Measurements from ENCODE around the gene PERCC1. TPM values are rescaled to one million over a fixed set of nuclear protein-coding genes. Genes with fewer than 3 reads are reported as not detected.

The PERCC1 gene
- total RNA-seq, 1 donor from 2014 or later = not detected

DNA sequence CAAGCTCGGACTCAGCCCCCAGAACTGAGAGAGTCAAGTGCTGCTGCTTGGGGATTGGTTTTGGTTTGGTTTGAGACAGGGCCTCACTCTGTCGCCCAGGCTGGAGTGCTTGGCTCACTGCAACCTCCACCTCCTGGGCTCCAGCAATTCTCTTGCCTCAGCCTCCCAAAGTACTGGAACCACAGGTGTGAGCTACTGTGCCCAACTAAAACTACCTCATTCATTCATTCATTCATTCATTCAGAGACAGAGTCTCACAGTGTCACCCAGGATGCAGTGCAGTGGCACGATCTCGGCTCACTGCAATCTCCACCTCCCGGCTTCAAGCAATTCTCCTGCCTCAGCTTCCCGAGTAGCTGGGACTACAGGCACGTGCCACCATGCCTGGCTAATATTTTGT, 41.1 kb upstream of the PERCC1 start:
- no peaks in the 10 kb centered on the region for H3K4me1 Mint-ChIP-seq (ENCODE audit: unreplicated experiment)
- no peak overlapping the region for H3K4me3 Mint-ChIP-seq (ENCODE audit: unreplicated experiment)
- peaks cover 18% of the 10 kb centered on the region for H3K36me3 Mint-ChIP-seq (ENCODE audit: unreplicated experiment)
- H3K27me3 Mint-ChIP-seq (ENCODE audit: unreplicated experiment) = no peaks in the 10 kb centered on the region
- no peak for DNase-seq (ENCODE audit: extremely low spot score, unreplicated experiment)
- H3K9me3 Mint-ChIP-seq (ENCODE audit: unreplicated experiment) = no peaks in the 10 kb centered on the region
- no peak overlapping the region for H3K27ac Mint-ChIP-seq (ENCODE audit: unreplicated experiment)
- TF ChIP-seq, protein P1, sequence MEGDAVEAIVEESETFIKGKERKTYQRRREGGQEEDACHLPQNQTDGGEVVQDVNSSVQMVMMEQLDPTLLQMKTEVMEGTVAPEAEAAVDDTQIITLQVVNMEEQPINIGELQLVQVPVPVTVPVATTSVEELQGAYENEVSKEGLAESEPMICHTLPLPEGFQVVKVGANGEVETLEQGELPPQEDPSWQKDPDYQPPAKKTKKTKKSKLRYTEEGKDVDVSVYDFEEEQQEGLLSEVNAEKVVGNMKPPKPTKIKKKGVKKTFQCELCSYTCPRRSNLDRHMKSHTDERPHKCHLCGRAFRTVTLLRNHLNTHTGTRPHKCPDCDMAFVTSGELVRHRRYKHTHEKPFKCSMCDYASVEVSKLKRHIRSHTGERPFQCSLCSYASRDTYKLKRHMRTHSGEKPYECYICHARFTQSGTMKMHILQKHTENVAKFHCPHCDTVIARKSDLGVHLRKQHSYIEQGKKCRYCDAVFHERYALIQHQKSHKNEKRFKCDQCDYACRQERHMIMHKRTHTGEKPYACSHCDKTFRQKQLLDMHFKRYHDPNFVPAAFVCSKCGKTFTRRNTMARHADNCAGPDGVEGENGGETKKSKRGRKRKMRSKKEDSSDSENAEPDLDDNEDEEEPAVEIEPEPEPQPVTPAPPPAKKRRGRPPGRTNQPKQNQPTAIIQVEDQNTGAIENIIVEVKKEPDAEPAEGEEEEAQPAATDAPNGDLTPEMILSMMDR (IDR thresholded peaks at IDR 0.05) = no peak

DNA sequence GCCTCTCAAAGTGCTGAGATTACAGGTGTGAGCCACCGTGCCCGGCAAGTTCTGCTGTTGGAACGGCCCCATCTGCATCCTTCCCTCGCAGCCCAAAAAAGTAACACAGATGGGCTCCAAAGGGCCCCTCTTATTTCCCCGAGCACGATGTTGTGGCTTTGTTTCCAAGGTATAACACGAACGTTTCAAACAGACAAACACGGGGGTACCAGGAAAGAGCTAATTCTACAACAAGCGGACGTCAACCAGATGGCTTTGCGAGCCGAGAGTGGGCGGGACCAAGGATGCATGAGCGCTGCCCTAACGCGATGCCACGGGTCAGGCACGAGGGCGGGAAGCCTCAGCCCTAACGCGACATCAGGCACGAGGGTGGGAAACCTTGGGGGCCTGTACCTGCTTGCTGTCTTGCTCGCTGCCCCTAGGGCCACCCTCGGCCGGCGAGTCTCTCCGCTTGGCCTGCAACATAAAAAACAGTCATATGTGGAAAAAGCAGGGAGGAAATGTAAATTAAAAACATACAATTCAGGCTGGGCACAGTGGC, 40.6 kb upstream of the PERCC1 start:
- Mint-ChIP-seq H3K4me3 (ENCODE audit: unreplicated experiment) (no peak overlapping the region), H3K36me3 (ENCODE audit: unreplicated experiment) (peaks cover 16% of the 10 kb centered on the region), H3K4me1 (ENCODE audit: unreplicated experiment) (no peaks in the 10 kb centered on the region), H3K27me3 (ENCODE audit: unreplicated experiment) (no peaks in the 10 kb centered on the region), H3K9me3 (ENCODE audit: unreplicated experiment) (no peaks in the 10 kb centered on the region), H3K27ac (ENCODE audit: unreplicated experiment) (no peak overlapping the region)
- no peak for DNase-seq (ENCODE audit: extremely low spot score, unreplicated experiment)
- TF ChIP-seq, protein P1 (IDR thresholded peaks at IDR 0.05) = no peak

DNA sequence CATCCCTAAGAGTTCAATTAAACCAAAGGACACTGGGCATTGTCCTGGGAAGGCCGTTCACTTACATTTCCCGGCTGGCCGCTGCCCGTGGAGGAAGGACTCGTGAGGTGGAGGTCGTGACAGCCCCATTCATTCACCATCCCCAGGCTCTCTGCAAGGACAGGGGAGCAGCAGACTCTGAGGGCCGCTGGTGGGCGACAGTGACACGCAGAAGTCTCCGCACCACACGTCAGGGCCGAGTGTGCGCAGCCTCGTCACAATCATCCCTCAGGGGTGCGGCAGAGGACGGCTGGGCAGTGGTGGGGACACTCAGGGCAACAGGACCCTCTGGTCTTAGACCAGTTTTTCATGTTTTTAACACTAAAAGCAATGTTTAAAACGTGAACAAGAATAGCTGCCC, 38.1 kb upstream of the PERCC1 start:
- Mint-ChIP-seq H3K4me1 (ENCODE audit: unreplicated experiment) (no peaks in the 10 kb centered on the region), H3K27me3 (ENCODE audit: unreplicated experiment) (no peaks in the 10 kb centered on the region), H3K9me3 (ENCODE audit: unreplicated experiment) (no peaks in the 10 kb centered on the region), H3K36me3 (ENCODE audit: unreplicated experiment) (peaks cover 21% of the 10 kb centered on the region), H3K27ac (ENCODE audit: unreplicated experiment) (no peak overlapping the region), H3K4me3 (ENCODE audit: unreplicated experiment) (no peak overlapping the region)
- no peak for DNase-seq (ENCODE audit: extremely low spot score, unreplicated experiment)
- TF ChIP-seq, protein P1 (IDR thresholded peaks at IDR 0.05) = no peak

DNA sequence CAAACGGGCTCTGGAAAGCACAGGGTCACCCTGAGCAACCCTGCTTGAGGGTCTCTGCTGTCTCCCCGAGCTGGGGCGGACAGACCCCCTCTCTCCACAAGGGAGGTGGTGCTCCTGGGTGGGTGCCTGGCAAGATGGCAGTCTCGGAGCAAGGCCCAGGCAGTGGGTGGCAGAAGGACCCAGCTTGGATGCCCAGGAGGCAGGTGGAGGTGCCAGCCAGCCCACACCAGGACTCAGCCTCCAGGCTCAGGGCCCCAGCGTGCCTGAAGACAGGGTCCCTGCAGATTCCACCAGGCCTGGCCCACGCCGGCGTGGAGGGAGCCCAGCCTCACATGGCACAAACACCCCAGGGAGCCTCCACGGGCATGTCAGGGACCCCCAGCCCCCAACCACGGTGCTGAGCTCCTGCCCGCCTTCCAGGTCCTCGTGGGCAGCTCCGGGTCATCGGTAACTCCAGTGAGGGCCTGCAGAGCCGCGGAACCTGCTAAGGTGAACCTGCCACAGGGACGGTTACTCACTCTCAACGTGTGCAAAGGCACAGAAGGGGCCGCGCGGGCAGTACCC, 37.2 kb upstream of the PERCC1 start:
- Mint-ChIP-seq H3K4me3 (ENCODE audit: unreplicated experiment) (no peak overlapping the region), H3K27me3 (ENCODE audit: unreplicated experiment) (no peaks in the 10 kb centered on the region), H3K27ac (ENCODE audit: unreplicated experiment) (no peak overlapping the region), H3K4me1 (ENCODE audit: unreplicated experiment) (no peaks in the 10 kb centered on the region), H3K36me3 (ENCODE audit: unreplicated experiment) (peaks cover 26% of the 10 kb centered on the region), H3K9me3 (ENCODE audit: unreplicated experiment) (no peaks in the 10 kb centered on the region)
- DNase-seq (ENCODE audit: extremely low spot score, unreplicated experiment) = no peak
- TF ChIP-seq, protein P1 (IDR thresholded peaks at IDR 0.05) = no peak

DNA sequence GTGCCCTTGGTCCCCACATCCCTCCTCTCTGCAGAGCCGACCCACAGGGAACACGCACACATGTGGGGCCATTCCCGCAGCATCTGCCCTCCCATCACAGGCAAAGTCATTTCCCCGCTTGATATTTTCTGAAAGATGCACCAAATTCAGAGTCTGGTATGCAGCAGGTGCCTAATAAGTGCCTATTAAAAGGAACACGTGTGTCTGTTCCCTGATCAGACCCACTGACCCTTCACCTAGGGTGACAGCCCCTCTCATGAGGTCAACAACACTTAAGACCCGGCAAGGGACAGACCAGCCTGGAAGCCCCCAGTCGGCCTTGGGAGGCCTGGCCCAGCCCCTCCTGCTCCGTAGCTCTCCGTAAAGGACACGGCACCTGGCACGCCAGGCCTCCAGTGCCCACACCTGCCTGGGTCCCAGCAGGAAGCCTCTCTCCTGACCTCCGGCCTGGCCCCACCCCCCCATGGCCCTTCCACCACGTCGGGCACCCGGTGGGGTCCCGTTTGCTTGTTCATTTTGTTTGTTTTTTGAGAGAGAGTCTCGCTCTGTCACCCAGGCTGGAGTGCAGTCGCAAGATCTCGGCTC, 36.4 kb upstream of the PERCC1 start:
- no peaks in the 10 kb centered on the region for H3K9me3 Mint-ChIP-seq (ENCODE audit: unreplicated experiment)
- H3K4me1 Mint-ChIP-seq (ENCODE audit: unreplicated experiment) = no peaks in the 10 kb centered on the region
- TF ChIP-seq, protein P1 (IDR thresholded peaks at IDR 0.05) = no peak
- H3K27ac Mint-ChIP-seq (ENCODE audit: unreplicated experiment) = no peak overlapping the region
- no peak overlapping the region for H3K4me3 Mint-ChIP-seq (ENCODE audit: unreplicated experiment)
- peaks cover 28% of the 10 kb centered on the region for H3K36me3 Mint-ChIP-seq (ENCODE audit: unreplicated experiment)
- H3K27me3 Mint-ChIP-seq (ENCODE audit: unreplicated experiment) = no peaks in the 10 kb centered on the region
- DNase-seq (ENCODE audit: extremely low spot score, unreplicated experiment) = no peak

All from osteocyte (in vitro differentiated cells).